ENCODE results near the gene MLPH. TPM values are rescaled to one million over a fixed set of nuclear protein-coding genes. Genes with fewer than 3 reads are reported as not detected.
A peak's percentile ranks its signal among the peaks of the same experiment; 100 is the strongest.

MLPH gene
- total and polyA plus RNA-seq, 9 of the 15 experiments (the other 6 are each of a cell fraction or from before 2014, with no cell fraction given) = 0.22 TPM; not detected in 8

DNA sequence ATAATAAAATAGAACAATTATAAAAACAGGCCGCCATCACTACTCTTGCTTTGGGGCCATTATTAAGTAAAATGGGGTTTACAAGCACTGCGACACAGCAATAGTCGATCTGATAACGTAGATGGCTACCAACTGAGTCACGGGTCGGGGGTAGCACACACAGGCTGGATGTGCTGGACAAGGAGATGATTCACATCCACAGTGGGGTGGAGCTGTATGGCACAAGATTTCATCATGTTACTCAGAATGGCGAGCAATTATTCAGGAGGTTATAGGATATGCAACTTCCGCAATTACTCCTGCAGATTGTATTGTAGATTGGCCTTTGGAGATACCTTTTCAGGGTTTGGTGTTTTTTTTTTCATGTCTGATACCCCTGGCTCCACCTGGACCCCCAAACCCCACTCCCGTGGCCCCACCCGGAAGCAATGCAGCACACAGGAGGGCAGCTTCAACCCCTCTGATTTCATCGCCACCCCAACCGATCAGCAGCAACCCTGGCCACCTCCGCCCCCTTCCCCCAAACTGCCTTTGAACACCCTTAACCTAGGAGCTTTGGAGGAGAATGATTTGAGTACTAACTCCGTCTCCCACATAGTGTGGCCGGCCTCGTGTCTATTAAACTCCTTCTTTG lies 21.4 kb upstream of the MLPH start:
- intact Hi-C loops (cut with micrococcal nuclease) = no loop called here
- H3K27me3 ChIP-seq (ENCODE audit: control insufficient read depth in 2 of 2, insufficient read depth in 2 of 2, low read length in 2 of 2) = no peaks in the 10 kb centered on the region
- H3K4me2 ChIP-seq (ENCODE audit: insufficient read depth, low read length) = peak overlapping the region; percentile 42
- peaks cover 0 to 8% of the 10 kb centered on the region in 2 experiments; a peak in 3 of 5 replicates for H3K4me1 ChIP-seq (replicated peaks in 1 of 2; ENCODE audit: control insufficient read depth in 2 of 2, insufficient read depth in 2 of 2, low read length in 2 of 2)
- peak; percentile 87 for ATAC-seq
- no peaks in the 10 kb centered on the region for H3K79me2 ChIP-seq (ENCODE audit: control insufficient read depth, insufficient read depth, low read length)
- no peaks in the 10 kb centered on the region for H4K20me1 ChIP-seq (replicated peaks; ENCODE audit: control insufficient read depth, insufficient read depth, low read length)
- no peak for FAIRE-seq
- no peaks in the 10 kb centered on the region for H3K36me3 ChIP-seq (ENCODE audit: control insufficient read depth, insufficient read depth, low read length)
- WGBS (ENCODE audit: insufficient coverage, low coverage, missing lambda C conversion rate) = 19% methylated on average over 15 of the region's 16 CpGs
- in situ Hi-C loops (cut with MboI) = no loop called here
- H3K9me3 ChIP-seq (replicated peaks; ENCODE audit: control insufficient read depth, insufficient read depth, low read depth, low read length) = no peaks in the 10 kb centered on the region
- H3K27ac ChIP-seq (ENCODE audit: extremely low read depth, low read depth, low read length) = peak overlapping the region; percentile 65; the same call in 2 of the 3 replicates
- CTCF ChIA-PET (ENCODE audit: low intra/inter-chr PET ratio) = no interaction called here
- H3K4me3 ChIP-seq = no peak overlapping the region
- peak in 1 of 4 experiments; percentile 39 for DNase-seq (ENCODE audit: extremely low read depth in 1 of 4, low spot score in 3 of 4)
- peak overlapping the region; percentile 46 for H2AFZ ChIP-seq (ENCODE audit: low read depth, low read length)
- H3K9me1 ChIP-seq (ENCODE audit: control insufficient read depth, insufficient read depth, low read length) = no peaks in the 10 kb centered on the region
- BruUV-seq (replicated peaks) = no TSS peak
- POLR2A ChIA-PET = interaction anchor here (1.0 kb wide), 2 partner anchors 10 to 14 kb away, joined by 3 to 6 read pairs; no protein-coding TSS in a partner anchor
- H3K9ac ChIP-seq (ENCODE audit: insufficient read depth in 1 of 2, low read depth in 2 of 2, low read length in 2 of 2) = peak overlapping the region in 1 of 2 experiments; percentile 40; a peak in 1 of 4 replicates
- TF ChIP-seq SREBF2 (CRISPR knock-in tag; IDR thresholded peaks at IDR 0.05) (no peak), ETV6 (IDR thresholded peaks at IDR 0.05; ENCODE audit: borderline replicate concordance in 1 of 2, low read depth in 2 of 2, low read length in 1 of 2) (no peak), ETV6 (CRISPR knock-in tag; IDR thresholded peaks at IDR 0.05; ENCODE audit: borderline replicate concordance) (no peak), ARHGAP35 (IDR thresholded peaks at IDR 0.05; ENCODE audit: partially characterized antibody) (no peak), SAP30 (IDR thresholded peaks at IDR 0.05; ENCODE audit: borderline replicate concordance, insufficient read depth, low read depth, low read length, poor library complexity, severe bottlenecking) (no peak), CTBP1 (IDR thresholded peaks at IDR 0.05; ENCODE audit: borderline replicate concordance) (peak; percentile 47; the same call in 1 of the 2 replicates), RBM39 (optimal IDR thresholded peaks at IDR 0.05; ENCODE audit: low read depth, low read length) (no peak), MAZ (CRISPR knock-in tag; conservative IDR thresholded peaks at IDR 0.05 in 1 of 2, IDR thresholded peaks at IDR 0.05 in 1 of 2) (peak in 1 of 2 experiments; percentile 40; a peak in 1 of 4 replicates), NFE2 (IDR thresholded peaks at IDR 0.05; ENCODE audit: low read depth) (peak; percentile 49; the same call in 1 of the 2 replicates), TGIF2 (CRISPR knock-in tag; IDR thresholded peaks at IDR 0.05) (no peak), RAD21 (CRISPR knock-in tag; conservative IDR thresholded peaks at IDR 0.05 in 1 of 2, IDR thresholded peaks at IDR 0.05 in 1 of 2) (0 out of 4 replicates have a peak, but pooled peaks of 1 of the 2 experiments have one; percentile 3), SIRT6 (IDR thresholded peaks at IDR 0.05; ENCODE audit: low read depth, low read length) (no peak), CAMTA2 (CRISPR knock-in tag; conservative IDR thresholded peaks at IDR 0.05) (no peak), GATAD2A (IDR thresholded peaks at IDR 0.05) (no peak), KDM4B (IDR thresholded peaks at IDR 0.05; ENCODE audit: borderline replicate concordance in 2 of 2, low read depth in 1 of 2) (no peak), MED1 (CRISPR knock-in tag; IDR thresholded peaks at IDR 0.05; ENCODE audit: borderline replicate concordance) (no peak), ZNF354B (CRISPR knock-in tag; IDR thresholded peaks at IDR 0.05) (no peak)
- TF ChIP-seq, protein P1, sequence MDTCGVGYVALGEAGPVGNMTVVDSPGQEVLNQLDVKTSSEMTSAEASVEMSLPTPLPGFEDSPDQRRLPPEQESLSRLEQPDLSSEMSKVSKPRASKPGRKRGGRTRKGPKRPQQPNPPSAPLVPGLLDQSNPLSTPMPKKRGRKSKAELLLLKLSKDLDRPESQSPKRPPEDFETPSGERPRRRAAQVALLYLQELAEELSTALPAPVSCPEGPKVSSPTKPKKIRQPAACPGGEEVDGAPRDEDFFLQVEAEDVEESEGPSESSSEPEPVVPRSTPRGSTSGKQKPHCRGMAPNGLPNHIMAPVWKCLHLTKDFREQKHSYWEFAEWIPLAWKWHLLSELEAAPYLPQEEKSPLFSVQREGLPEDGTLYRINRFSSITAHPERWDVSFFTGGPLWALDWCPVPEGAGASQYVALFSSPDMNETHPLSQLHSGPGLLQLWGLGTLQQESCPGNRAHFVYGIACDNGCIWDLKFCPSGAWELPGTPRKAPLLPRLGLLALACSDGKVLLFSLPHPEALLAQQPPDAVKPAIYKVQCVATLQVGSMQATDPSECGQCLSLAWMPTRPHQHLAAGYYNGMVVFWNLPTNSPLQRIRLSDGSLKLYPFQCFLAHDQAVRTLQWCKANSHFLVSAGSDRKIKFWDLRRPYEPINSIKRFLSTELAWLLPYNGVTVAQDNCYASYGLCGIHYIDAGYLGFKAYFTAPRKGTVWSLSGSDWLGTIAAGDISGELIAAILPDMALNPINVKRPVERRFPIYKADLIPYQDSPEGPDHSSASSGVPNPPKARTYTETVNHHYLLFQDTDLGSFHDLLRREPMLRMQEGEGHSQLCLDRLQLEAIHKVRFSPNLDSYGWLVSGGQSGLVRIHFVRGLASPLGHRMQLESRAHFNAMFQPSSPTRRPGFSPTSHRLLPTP (IDR thresholded peaks at IDR 0.05; ENCODE audit: borderline replicate concordance, extremely low read depth, insufficient read length) = no peak
- TF ChIP-seq, protein P2, sequence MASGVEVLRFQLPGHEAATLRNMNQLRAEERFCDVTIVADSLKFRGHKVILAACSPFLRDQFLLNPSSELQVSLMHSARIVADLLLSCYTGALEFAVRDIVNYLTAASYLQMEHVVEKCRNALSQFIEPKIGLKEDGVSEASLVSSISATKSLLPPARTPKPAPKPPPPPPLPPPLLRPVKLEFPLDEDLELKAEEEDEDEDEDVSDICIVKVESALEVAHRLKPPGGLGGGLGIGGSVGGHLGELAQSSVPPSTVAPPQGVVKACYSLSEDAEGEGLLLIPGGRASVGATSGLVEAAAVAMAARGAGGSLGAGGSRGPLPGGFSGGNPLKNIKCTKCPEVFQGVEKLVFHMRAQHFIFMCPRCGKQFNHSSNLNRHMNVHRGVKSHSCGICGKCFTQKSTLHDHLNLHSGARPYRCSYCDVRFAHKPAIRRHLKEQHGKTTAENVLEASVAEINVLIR (CRISPR knock-in tag; IDR thresholded peaks at IDR 0.05) = no peak

Measured in K562 (cell line).